Mammary epithelial cell (primary cell): ENCODE data around the gene ZBP1.

ENCODE experiments used
- CTCF ChIP-seq, 2 donors: IDR thresholded peaks in 1 of 2; conservative IDR thresholded peaks in 1 of 2; 2 replicates each; pipeline ENCODE4 v1.5.1; 2011 to 2012; ENCODE audit warnings: inconsistent platforms in 2 of 2, low read length in 2 of 2, mild to moderate bottlenecking in 2 of 2, control low read depth in 1 of 2, low read depth in 1 of 2; ENCODE audit not compliant: insufficient read depth in 1 of 2; ENCODE audit errors: extremely low read depth in 1 of 2
- EZH2 ChIP-seq: IDR thresholded peaks from 2 replicates; pipeline ENCODE4 v1.6.1; 2012; ENCODE audit warnings: low read length, inconsistent platforms, borderline replicate concordance

- TF ChIP-seq CTCF (conservative IDR thresholded peaks at IDR 0.05 in 1 of 2, IDR thresholded peaks at IDR 0.05 in 1 of 2; ENCODE audit: extremely low read depth in 1 of 2, insufficient read depth in 1 of 2, low read depth in 1 of 2, low read length in 2 of 2) (no peak), EZH2 (no peak)
Observed at GRCh38 chr20:57589728-57590484, 30.3 kb downstream of the ZBP1 start.
